MM.1S (cell line): ENCODE results near the gene DIP2C.

Experiments used
- CTCF ChIP-seq: fragments of 300-600 bp; sonication (generic); IDR thresholded peaks from 2 replicates; pipeline ENCODE4 v1.5.1; 2016; ENCODE audit warnings: antibody characterized with exemption, low read length, mixed read lengths
- EZH2 ChIP-seq: fragments of 300-600 bp; sonication (generic); optimal IDR thresholded peaks from 2 replicates; pipeline ENCODE3; 2017; ENCODE audit warnings: low read depth, mild to moderate bottlenecking, antibody characterized with exemption, low read length, mixed read lengths

- no peak for TF ChIP-seq CTCF
- no peak for TF ChIP-seq EZH2
These were observed 60.1 kb downstream of the DIP2C start for GRCh38 chr10:629186-629998.
